RWPE1 (cell line): ENCODE results near the gene C1S.
A peak's percentile ranks its signal among the peaks of the same experiment; 100 is the strongest.

Experiments used
- CTCF ChIA-PET: fragments of 350-600 bp; sonication (Branson Sonifier 250); formaldehyde crosslinking; extraction: SDS; loops from one replicate; lab custom pipeline; 2021; lab: Yijun Ruan, JAX
- POLR2A ChIA-PET: fragments of 400-600 bp; formaldehyde crosslinking; extraction: SDS; loops from one replicate; lab custom pipeline; 2020; ENCODE audit warnings: antibody characterized with exemption; ENCODE audit not compliant: low non-redundant PET; lab: Yijun Ruan, JAX
- DNase-seq: peaks from one replicate; pipeline ENCODE4 v3.0.0; 2012; ENCODE audit warnings: low spot score
- H3K27ac ChIP-seq: fragments of 450-650 bp; 2 replicates; pipeline ENCODE4 v1.5.1; 2017
- TF ChIP-seq, protein P1 (sequence below): fragments of 450-650 bp; conservative IDR thresholded peaks from 2 replicates; pipeline ENCODE4 v1.5.1; 2017; ENCODE audit warnings: low read depth, mild to moderate bottlenecking

C1S gene

GRCh38 chr12:7091171-7091570, 30.7 kb downstream of the C1S start:
- DNase-seq, result no peak
- ChIA-PET CTCF (interaction anchor here (0.6 to 1.4 kb wide), 2 partner anchors 31 to 145 kb away, joined by 3 to 4 read pairs; partner anchors contain the start of gene C1S), POLR2A (no interaction called here)
- H3K27ac ChIP-seq, result peak overlapping the region; percentile 63; the same call in 1 of the 2 replicates
- TF ChIP-seq, protein P1, sequence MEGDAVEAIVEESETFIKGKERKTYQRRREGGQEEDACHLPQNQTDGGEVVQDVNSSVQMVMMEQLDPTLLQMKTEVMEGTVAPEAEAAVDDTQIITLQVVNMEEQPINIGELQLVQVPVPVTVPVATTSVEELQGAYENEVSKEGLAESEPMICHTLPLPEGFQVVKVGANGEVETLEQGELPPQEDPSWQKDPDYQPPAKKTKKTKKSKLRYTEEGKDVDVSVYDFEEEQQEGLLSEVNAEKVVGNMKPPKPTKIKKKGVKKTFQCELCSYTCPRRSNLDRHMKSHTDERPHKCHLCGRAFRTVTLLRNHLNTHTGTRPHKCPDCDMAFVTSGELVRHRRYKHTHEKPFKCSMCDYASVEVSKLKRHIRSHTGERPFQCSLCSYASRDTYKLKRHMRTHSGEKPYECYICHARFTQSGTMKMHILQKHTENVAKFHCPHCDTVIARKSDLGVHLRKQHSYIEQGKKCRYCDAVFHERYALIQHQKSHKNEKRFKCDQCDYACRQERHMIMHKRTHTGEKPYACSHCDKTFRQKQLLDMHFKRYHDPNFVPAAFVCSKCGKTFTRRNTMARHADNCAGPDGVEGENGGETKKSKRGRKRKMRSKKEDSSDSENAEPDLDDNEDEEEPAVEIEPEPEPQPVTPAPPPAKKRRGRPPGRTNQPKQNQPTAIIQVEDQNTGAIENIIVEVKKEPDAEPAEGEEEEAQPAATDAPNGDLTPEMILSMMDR, result no peak

- DNase-seq, result no peak
- peak overlapping the region; percentile 63 for H3K27ac ChIP-seq
- ChIA-PET CTCF (interaction anchor here (0.6 to 1.4 kb wide), 2 partner anchors 32 to 145 kb away, joined by 3 to 4 read pairs; partner anchors contain the start of gene C1S), POLR2A (no interaction called here)
- TF ChIP-seq, protein P1, result no peak
Measured at GRCh38 chr12:7091660-7092228, 31.2 kb downstream of the C1S start.

- ChIA-PET CTCF (interaction anchor here (0.6 to 1.4 kb wide), 5 partner anchors 17 to 974 kb away, joined by 3 to 6 read pairs (median 4); partner anchors contain the start of genes C1S and LPCAT3), POLR2A (no interaction called here)
- peak within 1 kb of the TSS; percentile 63 for H3K27ac ChIP-seq
- TF ChIP-seq, protein P1, result peak; percentile 63
- DNase-seq, result peak; percentile 56
Measured at GRCh38 chr12:7092229-7092985, 31.9 kb downstream of the C1S start, which contains the start of gene C1R. Gene C1R, minus strand, starts transcription at chr12:7092445. Its CDS starts 57 bp downstream, at chr12:7092388.

- POLR2A ChIA-PET, result no interaction called here
- CTCF ChIA-PET, result interaction anchor here (0.6 to 1.4 kb wide), 5 partner anchors 16 to 975 kb away, joined by 3 to 6 read pairs (median 4); partner anchors contain the start of gene LPCAT3
- H3K27ac ChIP-seq, result peak overlapping the region; percentile 63
- TF ChIP-seq, protein P1, result no peak
- no peak for DNase-seq
Measured at GRCh38 chr12:7092986-7093460, 32.5 kb downstream of the C1S start.

DNA sequence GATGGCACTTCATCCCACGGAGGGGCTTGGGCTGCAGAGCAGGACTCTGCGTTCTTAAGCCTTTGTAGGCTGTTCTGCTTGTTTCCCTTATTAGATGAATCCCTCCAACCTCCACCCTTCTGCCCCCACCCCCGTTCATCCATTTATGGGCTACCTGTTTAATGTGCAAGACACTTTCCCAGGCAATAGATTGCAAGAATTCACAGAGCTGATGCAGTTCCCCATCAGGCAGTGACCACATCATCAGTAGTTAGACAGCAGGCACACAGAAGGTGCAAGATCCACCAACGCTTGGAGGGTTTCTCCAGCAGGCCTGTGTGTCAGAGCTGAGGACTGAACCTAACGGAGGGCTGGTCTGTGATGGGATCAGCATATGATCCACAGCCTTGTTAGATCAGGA, 33.0 kb downstream of the C1S start:
- no peak overlapping the region for H3K27ac ChIP-seq
- TF ChIP-seq, protein P1, result no peak
- CTCF ChIA-PET, result interaction anchor here (0.6 to 1.4 kb wide), 5 partner anchors 20 to 126 kb away, joined by 3 to 6 read pairs (median 3); partner anchors contain the start of gene LPCAT3
- POLR2A ChIA-PET, result no interaction called here
- no peak for DNase-seq

DNA sequence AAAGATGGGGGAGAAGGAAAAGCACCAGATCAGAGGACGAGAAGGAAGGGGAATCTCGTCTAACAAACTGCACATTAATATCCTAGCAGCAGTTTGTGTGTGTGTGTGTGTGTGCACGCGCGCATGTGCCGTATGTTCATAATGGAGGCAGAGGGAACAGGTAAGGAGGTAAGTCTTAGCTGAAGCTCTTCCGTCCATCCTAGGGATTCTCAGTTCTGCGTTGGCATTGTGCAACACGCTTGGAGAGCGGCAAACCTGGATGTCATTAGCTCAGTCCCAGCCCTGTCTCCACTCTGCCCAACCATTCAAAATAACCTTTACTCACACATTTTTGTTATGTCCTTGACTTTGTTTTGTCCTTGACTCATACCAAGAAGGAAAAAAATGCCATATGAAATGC, 33.4 kb downstream of the C1S start:
- POLR2A ChIA-PET, result no interaction called here
- no peak for DNase-seq
- TF ChIP-seq, protein P1, result no peak

More for the DNA sequence above, 33.4 kb downstream of the C1S start:
- H3K27ac ChIP-seq, result no peak overlapping the region
- CTCF ChIA-PET, result interaction anchor here (0.6 to 1.4 kb wide), 5 partner anchors 20 to 127 kb away, joined by 3 to 6 read pairs (median 3); partner anchors contain the start of gene LPCAT3
